ENCODE data around the gene ANGEL1. TPM values are rescaled to one million over a fixed set of nuclear protein-coding genes. Genes with fewer than 3 reads are reported as not detected.
A peak's percentile ranks its signal among the peaks of the same experiment; 100 is the strongest.

The ANGEL1 gene
- polyA plus RNA-seq, 4 donors = 1.6 to 25.7 (median 5.7) TPM

- Histone ChIP-seq H3K27ac (ENCODE audit: low read depth in 1 of 3, low read length in 2 of 3) (no peak overlapping the region), H3K27me3 (ENCODE audit: control insufficient read depth in 3 of 3, insufficient read depth in 3 of 3, low read length in 3 of 3) (peaks cover 0 to 3% (median 0%) of the 10 kb centered on the region in 3 donors), H3K36me3 (ENCODE audit: control insufficient read depth in 3 of 3, insufficient read depth in 2 of 3, low read depth in 1 of 3, low read length in 3 of 3) (no peaks in the 10 kb centered on the region), H3K4me3 (ENCODE audit: low read depth in 1 of 3, low read length in 3 of 3) (no peak overlapping the region), H3K4me1 (ENCODE audit: control insufficient read depth in 3 of 3, insufficient read depth in 2 of 3, low read depth in 1 of 3, low read length in 2 of 3) (peaks cover 0 to 4% (median 0%) of the 10 kb centered on the region in 3 donors), H3K9me3 (ENCODE audit: control insufficient read depth in 2 of 2, insufficient read depth in 1 of 2, low read depth in 1 of 2, low read length in 1 of 2) (peaks cover 0 to 4% of the 10 kb centered on the region in 2 donors)
- FAIRE-seq (no peak), DNase-seq (no peak)
- 71 to 78% (median 77%) methylated on average over 3 of the region's 3 CpGs for WGBS, 3 donors
Observed at GRCh38 chr14:76829013-76829365, 16.3 kb upstream of the ANGEL1 start.

- Histone ChIP-seq H3K4me3 (ENCODE audit: low read depth in 1 of 3, low read length in 3 of 3) (no peak overlapping the region), H3K4me1 (ENCODE audit: control insufficient read depth in 3 of 3, insufficient read depth in 2 of 3, low read depth in 1 of 3, low read length in 2 of 3) (no peaks in the 10 kb centered on the region), H3K27me3 (ENCODE audit: control insufficient read depth in 3 of 3, insufficient read depth in 3 of 3, low read length in 3 of 3) (peaks cover 0 to 3% (median 0%) of the 10 kb centered on the region in 3 donors), H3K9me3 (ENCODE audit: control insufficient read depth in 2 of 2, insufficient read depth in 1 of 2, low read depth in 1 of 2, low read length in 1 of 2) (peaks cover 0 to 4% of the 10 kb centered on the region in 2 donors), H3K36me3 (ENCODE audit: control insufficient read depth in 3 of 3, insufficient read depth in 2 of 3, low read depth in 1 of 3, low read length in 3 of 3) (no peaks in the 10 kb centered on the region), H3K27ac (ENCODE audit: low read depth in 1 of 3, low read length in 2 of 3) (no peak overlapping the region)
- no peak for DNase-seq
- FAIRE-seq = no peak
- 76 to 79% (median 79%) methylated on average over 17 of the region's 17 CpGs for WGBS, 3 donors
Observed at GRCh38 chr14:76828339-76829012, 15.8 kb upstream of the ANGEL1 start.

- no peak for FAIRE-seq
- Histone ChIP-seq H3K9me3 (ENCODE audit: control insufficient read depth in 2 of 2, insufficient read depth in 1 of 2, low read depth in 1 of 2, low read length in 1 of 2) (peaks cover 0 to 4% of the 10 kb centered on the region in 2 donors), H3K4me3 (ENCODE audit: low read depth in 1 of 3, low read length in 3 of 3) (no peak overlapping the region), H3K27ac (ENCODE audit: low read depth in 1 of 3, low read length in 2 of 3) (no peak overlapping the region), H3K27me3 (ENCODE audit: control insufficient read depth in 3 of 3, insufficient read depth in 3 of 3, low read length in 3 of 3) (peaks cover 0 to 3% (median 0%) of the 10 kb centered on the region in 3 donors), H3K36me3 (ENCODE audit: control insufficient read depth in 3 of 3, insufficient read depth in 2 of 3, low read depth in 1 of 3, low read length in 3 of 3) (no peaks in the 10 kb centered on the region), H3K4me1 (ENCODE audit: control insufficient read depth in 3 of 3, insufficient read depth in 2 of 3, low read depth in 1 of 3, low read length in 2 of 3) (no peaks in the 10 kb centered on the region)
- DNase-seq = no peak
- WGBS, 3 donors = 69 to 79% (median 70%) methylated on average over 9 of the region's 9 CpGs
Observed at GRCh38 chr14:76827696-76828296, 15.1 kb upstream of the ANGEL1 start.

- WGBS, 3 donors = 81 to 95% (median 88%) methylated on average over 2 of the region's 2 CpGs
Observed at GRCh38 chr14:76826122-76826521, 13.4 kb upstream of the ANGEL1 start, which contains the start of gene LRRC74A. TSS of gene LRRC74A (plus strand) at chr14:76826408. CDS start at chr14:76826698, 290 bp downstream.

GRCh38 chr14:76820700-76821099, 8.0 kb upstream of the ANGEL1 start:
- Histone ChIP-seq H3K4me3 (ENCODE audit: low read depth in 1 of 3, low read length in 3 of 3) (no peak overlapping the region), H3K4me1 (ENCODE audit: control insufficient read depth in 3 of 3, insufficient read depth in 2 of 3, low read depth in 1 of 3, low read length in 2 of 3) (no peaks in the 10 kb centered on the region), H3K27ac (ENCODE audit: low read depth in 1 of 3, low read length in 2 of 3) (no peak overlapping the region), H3K36me3 (ENCODE audit: control insufficient read depth in 3 of 3, insufficient read depth in 2 of 3, low read depth in 1 of 3, low read length in 3 of 3) (no peaks in the 10 kb centered on the region), H3K9me3 (ENCODE audit: control insufficient read depth in 2 of 2, insufficient read depth in 1 of 2, low read depth in 1 of 2, low read length in 1 of 2) (no peaks in the 10 kb centered on the region), H3K27me3 (ENCODE audit: control insufficient read depth in 3 of 3, insufficient read depth in 3 of 3, low read length in 3 of 3) (no peaks in the 10 kb centered on the region)
- WGBS, 3 donors = 71 to 80% (median 73%) methylated on average over 2 of the region's 2 CpGs
- FAIRE-seq (no peak), DNase-seq (no peak)

More at GRCh38 chr14:76826122-76826521, 13.4 kb upstream of the ANGEL1 start, which contains the start of gene LRRC74A:
- Histone ChIP-seq H3K9me3 (ENCODE audit: control insufficient read depth in 2 of 2, insufficient read depth in 1 of 2, low read depth in 1 of 2, low read length in 1 of 2) (peaks cover 0 to 4% of the 10 kb centered on the region in 2 donors), H3K27ac (ENCODE audit: low read depth in 1 of 3, low read length in 2 of 3) (no peak within 1 kb of the TSS), H3K4me1 (ENCODE audit: control insufficient read depth in 3 of 3, insufficient read depth in 2 of 3, low read depth in 1 of 3, low read length in 2 of 3) (no peaks in the 10 kb centered on the region), H3K36me3 (ENCODE audit: control insufficient read depth in 3 of 3, insufficient read depth in 2 of 3, low read depth in 1 of 3, low read length in 3 of 3) (no peaks in the 10 kb centered on the region), H3K27me3 (ENCODE audit: control insufficient read depth in 3 of 3, insufficient read depth in 3 of 3, low read length in 3 of 3) (peaks cover 0 to 3% (median 0%) of the 10 kb centered on the region in 3 donors), H3K4me3 (ENCODE audit: low read depth in 1 of 3, low read length in 3 of 3) (no peak within 1 kb of the TSS)
- DNase-seq (no peak), FAIRE-seq (no peak)

GRCh38 chr14:76814726-76815645, 2.3 kb upstream of the ANGEL1 start:
- Histone ChIP-seq H3K4me3 (ENCODE audit: low read depth in 1 of 3, low read length in 3 of 3) (no peak overlapping the region), H3K27me3 (ENCODE audit: control insufficient read depth in 3 of 3, insufficient read depth in 3 of 3, low read length in 3 of 3) (no peaks in the 10 kb centered on the region), H3K9me3 (ENCODE audit: control insufficient read depth in 2 of 2, insufficient read depth in 1 of 2, low read depth in 1 of 2, low read length in 1 of 2) (no peaks in the 10 kb centered on the region), H3K36me3 (ENCODE audit: control insufficient read depth in 3 of 3, insufficient read depth in 2 of 3, low read depth in 1 of 3, low read length in 3 of 3) (no peaks in the 10 kb centered on the region), H3K27ac (ENCODE audit: low read depth in 1 of 3, low read length in 2 of 3) (no peak overlapping the region), H3K4me1 (ENCODE audit: control insufficient read depth in 3 of 3, insufficient read depth in 2 of 3, low read depth in 1 of 3, low read length in 2 of 3) (peaks cover 0 to 4% (median 0%) of the 10 kb centered on the region in 3 donors)
- WGBS, 3 donors = 65 to 70% (median 65%) methylated on average over 7 of the region's 7 CpGs
- FAIRE-seq = no peak
- DNase-seq = no peak

GRCh38 chr14:76812093-76812421, 625 bp downstream of the ANGEL1 start:
- FAIRE-seq = no peak
- no peaks in the 10 kb centered on the region for H3K9me3 ChIP-seq (ENCODE audit: control insufficient read depth in 2 of 2, insufficient read depth in 1 of 2, low read depth in 1 of 2, low read length in 1 of 2)
- DNase-seq = peak in 1 of 2 donors; percentile 39
- H3K36me3 ChIP-seq (ENCODE audit: control insufficient read depth in 3 of 3, insufficient read depth in 2 of 3, low read depth in 1 of 3, low read length in 3 of 3) = peaks cover 0 to 16% (median 7%) of the 10 kb centered on the region in 3 donors
- peaks cover 0 to 4% (median 0%) of the 10 kb centered on the region in 3 donors for H3K4me1 ChIP-seq (ENCODE audit: control insufficient read depth in 3 of 3, insufficient read depth in 2 of 3, low read depth in 1 of 3, low read length in 2 of 3)
- H3K4me3 ChIP-seq (ENCODE audit: low read depth in 1 of 3, low read length in 3 of 3) = peak overlapping the region; percentile 78 to 85 (median 81)
- 0 to 1% (median 0%) methylated on average over 19 to 20 of the region's 20 CpGs for WGBS, 3 donors
- H3K27ac ChIP-seq (ENCODE audit: low read depth in 1 of 3, low read length in 2 of 3) = peak overlapping the region; percentile 66 to 84 (median 70)
- no peaks in the 10 kb centered on the region for H3K27me3 ChIP-seq (ENCODE audit: control insufficient read depth in 3 of 3, insufficient read depth in 3 of 3, low read length in 3 of 3)

GRCh38 chr14:76811561-76811960, 1.1 kb downstream of the ANGEL1 start:
- H3K4me3 ChIP-seq (ENCODE audit: low read depth in 1 of 3, low read length in 3 of 3) = peak overlapping the region in 2 of 3 donors; percentile 81 to 85
- peaks cover 0 to 20% (median 7%) of the 10 kb centered on the region in 3 donors for H3K36me3 ChIP-seq (ENCODE audit: control insufficient read depth in 3 of 3, insufficient read depth in 2 of 3, low read depth in 1 of 3, low read length in 3 of 3)
- H3K27me3 ChIP-seq (ENCODE audit: control insufficient read depth in 3 of 3, insufficient read depth in 3 of 3, low read length in 3 of 3) = no peaks in the 10 kb centered on the region
- peaks cover 0 to 4% (median 0%) of the 10 kb centered on the region in 3 donors for H3K4me1 ChIP-seq (ENCODE audit: control insufficient read depth in 3 of 3, insufficient read depth in 2 of 3, low read depth in 1 of 3, low read length in 2 of 3)
- peak overlapping the region in 1 of 3 donors; percentile 84 for H3K27ac ChIP-seq (ENCODE audit: low read depth in 1 of 3, low read length in 2 of 3)
- WGBS, 3 donors = 30 to 60% (median 42%) methylated on average over 4 of the region's 4 CpGs
- FAIRE-seq (no peak), DNase-seq (no peak)
- H3K9me3 ChIP-seq (ENCODE audit: control insufficient read depth in 2 of 2, insufficient read depth in 1 of 2, low read depth in 1 of 2, low read length in 1 of 2) = no peaks in the 10 kb centered on the region

Measured in small intestine (tissue), 7 donors.